VCaP (cell line): Measurements from ENCODE around the gene NCEH1.

Source experiments
- H3K27ac ChIP-seq: fragments of 450-650 bp; 2 replicates; pipeline ENCODE4 v1.5.1; 2017
- CTCF ChIP-seq: fragments of 450-650 bp; conservative IDR thresholded peaks from 2 replicates; pipeline ENCODE4 v1.5.1; 2017; ENCODE audit warnings: mild to moderate bottlenecking, moderate library complexity

The NCEH1 gene

GRCh38 chr3:172687501-172687900, 23.4 kb downstream of the NCEH1 start:
- H3K27ac ChIP-seq, result peak overlapping the region; percentile 28; the same call in 1 of the 2 replicates
- TF ChIP-seq CTCF, result no peak

- H3K27ac ChIP-seq, result no peak overlapping the region
- no peak for TF ChIP-seq CTCF
Observed at GRCh38 chr3:172685331-172686214, 25.3 kb downstream of the NCEH1 start.

DNA sequence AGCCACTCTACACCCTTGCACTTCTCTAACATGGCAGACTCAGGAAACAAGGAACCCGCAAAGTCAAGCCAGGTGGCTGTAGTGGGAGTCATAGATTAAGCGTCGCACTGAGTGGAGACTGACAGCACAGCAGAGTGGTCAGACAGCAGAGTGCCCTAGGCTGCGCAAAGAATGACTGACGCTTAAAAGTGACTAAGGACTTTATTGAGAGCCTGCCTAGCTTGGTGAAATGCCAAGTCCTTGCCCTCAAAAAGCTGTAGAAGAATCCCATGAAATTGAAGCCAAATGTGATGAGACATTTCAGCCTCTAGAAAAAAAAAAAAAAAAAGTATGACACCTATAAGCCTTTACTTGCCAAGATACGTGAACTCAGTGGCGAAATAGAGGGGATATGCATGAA, 30.2 kb downstream of the NCEH1 start:
- TF ChIP-seq CTCF, result no peak
- no peak overlapping the region for H3K27ac ChIP-seq

- no peak overlapping the region for H3K27ac ChIP-seq
- TF ChIP-seq CTCF, result no peak
Observed at GRCh38 chr3:172679599-172679998, 31.3 kb downstream of the NCEH1 start.

- TF ChIP-seq CTCF, result no peak
- peak overlapping the region; percentile 42; the same call in 1 of the 2 replicates for H3K27ac ChIP-seq
Observed at GRCh38 chr3:172678068-172678467, 32.8 kb downstream of the NCEH1 start.

DNA sequence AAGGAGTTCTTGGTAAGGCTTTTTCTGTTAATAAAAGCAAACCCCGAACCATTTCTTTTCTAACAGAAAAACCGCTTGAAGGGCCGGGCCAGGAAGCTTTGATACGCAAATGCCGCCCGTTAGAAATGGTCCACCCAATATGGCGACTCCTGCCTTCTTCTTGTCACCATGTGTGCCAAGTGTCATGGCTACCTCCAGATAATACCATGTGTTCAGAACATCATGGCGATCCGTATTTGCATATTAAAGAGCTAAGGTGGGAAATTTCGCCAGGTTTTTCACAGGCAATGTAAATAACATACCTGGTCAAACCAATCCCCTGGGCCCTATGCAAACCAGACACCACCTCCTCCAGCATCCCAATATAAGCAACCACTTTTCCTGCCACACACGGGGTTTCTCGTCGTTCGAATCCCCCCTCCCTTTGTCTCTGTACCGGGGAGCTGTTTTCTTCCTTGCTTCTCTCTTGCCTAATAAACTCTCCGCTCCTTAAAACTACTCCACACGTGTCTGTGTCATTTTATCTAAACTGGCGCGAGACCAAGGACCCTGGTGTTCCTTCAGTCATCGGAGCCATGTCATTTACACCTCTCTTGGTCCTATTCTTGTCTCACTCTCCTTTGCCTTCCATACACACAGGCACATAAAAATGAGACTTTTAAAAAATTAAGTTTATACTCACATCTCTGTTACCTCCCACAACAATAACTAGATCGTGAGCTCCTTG, 34.5 kb downstream of the NCEH1 start:
- no peak for TF ChIP-seq CTCF
- no peak overlapping the region for H3K27ac ChIP-seq

GRCh38 chr3:172675441-172676193, 35.2 kb downstream of the NCEH1 start:
- TF ChIP-seq CTCF, result peak; percentile 84
- no peak overlapping the region for H3K27ac ChIP-seq
